Measurements from ENCODE around the gene GTF2I. TPM values are rescaled to one million over a fixed set of nuclear protein-coding genes. Genes with fewer than 3 reads are reported as not detected.
"Not testable (repeated sequence)": the region's sequence is repeated elsewhere in the genome, so short reads cannot be mapped to it uniquely, and the experiment has no call there.

Gene GTF2I
- total RNA-seq, 1 donor from 2014 or later = 310 TPM

GRCh38 chr7:74753921-74754482, 96.5 kb downstream of the GTF2I start:
- not testable (repeated sequence) for H3K4me3 ChIP-seq; H3K4me1 Mint-ChIP-seq; H3K27ac ChIP-seq; H3K27me3 Mint-ChIP-seq (ENCODE audit: insufficient read depth, low read depth); H3K9me3 ChIP-seq (ENCODE audit: low read depth); H2AFZ ChIP-seq (replicated peaks); H3K27me3 ChIP-seq; H3K27ac Mint-ChIP-seq; H3K9ac ChIP-seq; H3K36me3 ChIP-seq; H3K4me1 ChIP-seq; H3K36me3 Mint-ChIP-seq; H4K20me1 ChIP-seq (ENCODE audit: low read depth); H3K4me3 Mint-ChIP-seq; H3K9me3 Mint-ChIP-seq; H3F3A ChIP-seq (ENCODE audit: low read depth); H3K4me2 ChIP-seq; H3K79me2 ChIP-seq (ENCODE audit: low read depth); DNase-seq (ENCODE audit: low spot score)

- H3K27me3 ChIP-seq; H3K4me3 Mint-ChIP-seq; H3K4me1 Mint-ChIP-seq; H3K4me2 ChIP-seq; H3K36me3 ChIP-seq; H2AFZ ChIP-seq (replicated peaks); H3K27ac Mint-ChIP-seq; H4K20me1 ChIP-seq (ENCODE audit: low read depth); H3K27ac ChIP-seq; H3K9me3 Mint-ChIP-seq; H3K36me3 Mint-ChIP-seq; H3K9ac ChIP-seq; H3K9me3 ChIP-seq (ENCODE audit: low read depth); H3K79me2 ChIP-seq (ENCODE audit: low read depth); H3F3A ChIP-seq (ENCODE audit: low read depth); H3K4me1 ChIP-seq; H3K27me3 Mint-ChIP-seq (ENCODE audit: insufficient read depth, low read depth); H3K4me3 ChIP-seq; DNase-seq (ENCODE audit: low spot score): not testable (repeated sequence)
These were observed 99.2 kb downstream of the GTF2I start for GRCh38 chr7:74756673-74757072.

GRCh38 chr7:74758268-74758667, 100.8 kb downstream of the GTF2I start:
- H3K27me3 Mint-ChIP-seq (ENCODE audit: insufficient read depth, low read depth); H3K27ac ChIP-seq; H3K36me3 Mint-ChIP-seq; H3F3A ChIP-seq (ENCODE audit: low read depth); H3K9me3 ChIP-seq (ENCODE audit: low read depth); H3K79me2 ChIP-seq (ENCODE audit: low read depth); H3K4me1 Mint-ChIP-seq; H3K9me3 Mint-ChIP-seq; H3K9ac ChIP-seq; H3K4me1 ChIP-seq; H3K4me3 Mint-ChIP-seq; H3K27me3 ChIP-seq; H3K27ac Mint-ChIP-seq; H3K4me2 ChIP-seq; H3K4me3 ChIP-seq; H2AFZ ChIP-seq (replicated peaks); DNase-seq (ENCODE audit: low spot score); H4K20me1 ChIP-seq (ENCODE audit: low read depth); H3K36me3 ChIP-seq: not testable (repeated sequence)

GRCh38 chr7:74758982-74759381, 101.5 kb downstream of the GTF2I start:
- H3K4me3 ChIP-seq; H3K4me1 ChIP-seq; H3K36me3 ChIP-seq; H3K4me1 Mint-ChIP-seq; H3K36me3 Mint-ChIP-seq; H3K79me2 ChIP-seq (ENCODE audit: low read depth); H3F3A ChIP-seq (ENCODE audit: low read depth); H2AFZ ChIP-seq (replicated peaks); H3K27me3 ChIP-seq; H3K4me2 ChIP-seq; H4K20me1 ChIP-seq (ENCODE audit: low read depth); H3K9ac ChIP-seq; H3K9me3 Mint-ChIP-seq; H3K27ac ChIP-seq; DNase-seq (ENCODE audit: low spot score); H3K4me3 Mint-ChIP-seq; H3K27me3 Mint-ChIP-seq (ENCODE audit: insufficient read depth, low read depth); H3K27ac Mint-ChIP-seq; H3K9me3 ChIP-seq (ENCODE audit: low read depth): not testable (repeated sequence)

- not testable (repeated sequence) for H3K27me3 ChIP-seq; H3K9me3 Mint-ChIP-seq; H3K4me1 Mint-ChIP-seq; H3K79me2 ChIP-seq (ENCODE audit: low read depth); H4K20me1 ChIP-seq (ENCODE audit: low read depth); H3K4me2 ChIP-seq; H3K36me3 ChIP-seq; H3K4me3 ChIP-seq; H3K4me3 Mint-ChIP-seq; H3K9ac ChIP-seq; DNase-seq (ENCODE audit: low spot score); H3K27me3 Mint-ChIP-seq (ENCODE audit: insufficient read depth, low read depth); H3K4me1 ChIP-seq; H3K9me3 ChIP-seq (ENCODE audit: low read depth); H3K36me3 Mint-ChIP-seq; H3K27ac Mint-ChIP-seq; H2AFZ ChIP-seq (replicated peaks); H3K27ac ChIP-seq; H3F3A ChIP-seq (ENCODE audit: low read depth)
These were observed 107.8 kb downstream of the GTF2I start for GRCh38 chr7:74765205-74765918.

GRCh38 chr7:74766509-74766908, 109.0 kb downstream of the GTF2I start:
- H3K4me3 Mint-ChIP-seq; H3K27me3 Mint-ChIP-seq (ENCODE audit: insufficient read depth, low read depth); H3K27ac Mint-ChIP-seq; H3K9me3 ChIP-seq (ENCODE audit: low read depth); H3K36me3 ChIP-seq; H3K79me2 ChIP-seq (ENCODE audit: low read depth); H2AFZ ChIP-seq (replicated peaks); H3F3A ChIP-seq (ENCODE audit: low read depth); H3K9ac ChIP-seq; H3K9me3 Mint-ChIP-seq; H3K27me3 ChIP-seq; H3K4me1 ChIP-seq; H3K36me3 Mint-ChIP-seq; H3K27ac ChIP-seq; H3K4me2 ChIP-seq; H3K4me3 ChIP-seq; DNase-seq (ENCODE audit: low spot score); H4K20me1 ChIP-seq (ENCODE audit: low read depth); H3K4me1 Mint-ChIP-seq: not testable (repeated sequence)

GRCh38 chr7:74766991-74767390, 109.5 kb downstream of the GTF2I start:
- not testable (repeated sequence) for H3K4me1 ChIP-seq; H3K4me1 Mint-ChIP-seq; H3K4me3 Mint-ChIP-seq; H4K20me1 ChIP-seq (ENCODE audit: low read depth); H3K27me3 ChIP-seq; H3K27ac ChIP-seq; H3K9me3 ChIP-seq (ENCODE audit: low read depth); H2AFZ ChIP-seq (replicated peaks); H3K79me2 ChIP-seq (ENCODE audit: low read depth); H3K27me3 Mint-ChIP-seq (ENCODE audit: insufficient read depth, low read depth); H3K9ac ChIP-seq; H3K36me3 ChIP-seq; H3K27ac Mint-ChIP-seq; H3K4me2 ChIP-seq; H3K4me3 ChIP-seq; H3K9me3 Mint-ChIP-seq; H3K36me3 Mint-ChIP-seq; DNase-seq (ENCODE audit: low spot score); H3F3A ChIP-seq (ENCODE audit: low read depth)

- H3K36me3 Mint-ChIP-seq; H3K4me1 ChIP-seq; H3K36me3 ChIP-seq; H3K79me2 ChIP-seq (ENCODE audit: low read depth); H3K4me1 Mint-ChIP-seq; H3K9me3 ChIP-seq (ENCODE audit: low read depth); DNase-seq (ENCODE audit: low spot score); H3K9me3 Mint-ChIP-seq; H3K27ac Mint-ChIP-seq; H3K9ac ChIP-seq; H3K27ac ChIP-seq; H3K27me3 ChIP-seq; H4K20me1 ChIP-seq (ENCODE audit: low read depth); H3F3A ChIP-seq (ENCODE audit: low read depth); H3K4me2 ChIP-seq; H3K27me3 Mint-ChIP-seq (ENCODE audit: insufficient read depth, low read depth); H2AFZ ChIP-seq (replicated peaks); H3K4me3 ChIP-seq; H3K4me3 Mint-ChIP-seq: not testable (repeated sequence)
These were observed 112.5 kb downstream of the GTF2I start for GRCh38 chr7:74770062-74770461.
